Measurements from ENCODE around the gene MAD1L1.

DNA sequence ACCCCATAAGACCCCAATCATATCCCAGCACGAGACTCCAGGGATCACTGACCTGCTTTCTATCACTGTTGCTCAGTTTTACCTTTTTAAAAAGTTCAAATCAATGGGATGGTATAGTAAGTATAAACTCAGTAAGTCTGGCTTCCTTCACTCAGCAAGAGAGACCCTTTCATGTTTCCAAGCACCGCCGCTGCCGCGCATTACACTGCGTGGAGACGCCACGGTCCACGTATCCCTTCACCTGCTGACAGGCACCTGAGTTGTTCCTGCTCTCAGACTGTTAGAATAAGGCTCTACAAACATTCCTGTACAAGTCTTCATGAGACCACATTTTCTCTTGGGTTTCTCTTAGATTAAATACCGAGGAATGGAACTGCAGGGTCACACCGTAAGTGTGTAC lies 28.3 kb downstream of the MAD1L1 start:
- TF ChIP-seq, protein P1, sequence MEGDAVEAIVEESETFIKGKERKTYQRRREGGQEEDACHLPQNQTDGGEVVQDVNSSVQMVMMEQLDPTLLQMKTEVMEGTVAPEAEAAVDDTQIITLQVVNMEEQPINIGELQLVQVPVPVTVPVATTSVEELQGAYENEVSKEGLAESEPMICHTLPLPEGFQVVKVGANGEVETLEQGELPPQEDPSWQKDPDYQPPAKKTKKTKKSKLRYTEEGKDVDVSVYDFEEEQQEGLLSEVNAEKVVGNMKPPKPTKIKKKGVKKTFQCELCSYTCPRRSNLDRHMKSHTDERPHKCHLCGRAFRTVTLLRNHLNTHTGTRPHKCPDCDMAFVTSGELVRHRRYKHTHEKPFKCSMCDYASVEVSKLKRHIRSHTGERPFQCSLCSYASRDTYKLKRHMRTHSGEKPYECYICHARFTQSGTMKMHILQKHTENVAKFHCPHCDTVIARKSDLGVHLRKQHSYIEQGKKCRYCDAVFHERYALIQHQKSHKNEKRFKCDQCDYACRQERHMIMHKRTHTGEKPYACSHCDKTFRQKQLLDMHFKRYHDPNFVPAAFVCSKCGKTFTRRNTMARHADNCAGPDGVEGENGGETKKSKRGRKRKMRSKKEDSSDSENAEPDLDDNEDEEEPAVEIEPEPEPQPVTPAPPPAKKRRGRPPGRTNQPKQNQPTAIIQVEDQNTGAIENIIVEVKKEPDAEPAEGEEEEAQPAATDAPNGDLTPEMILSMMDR (IDR thresholded peaks at IDR 0.05), result no peak
- TF ChIP-seq POLR2A (IDR thresholded peaks at IDR 0.05) (no peak), EP300 (IDR thresholded peaks at IDR 0.05) (no peak)
